HG03457 (cell line): ENCODE measurements around the gene CEP170B.
"Not testable (repeated sequence)": the region's sequence is repeated elsewhere in the genome, so short reads cannot be mapped to it uniquely, and the experiment has no call there.

Source experiments
- ATAC-seq: cut with Tn5 transposase; IDR thresholded peaks from one replicate; pipeline ENCODE4 v1.9.1; 2021; ENCODE audit warnings: moderate number of reproducible peaks; ENCODE audit not compliant: unreplicated experiment

The CEP170B gene

GRCh38 chr14:104941508-104942365 lies 76.7 kb downstream of the CEP170B start:
- no peak for ATAC-seq

- no peak for ATAC-seq
Observed at GRCh38 chr14:104942586-104942985, 77.5 kb downstream of the CEP170B start.

- not testable (repeated sequence) for ATAC-seq
Observed at GRCh38 chr14:104943216-104944015, 78.3 kb downstream of the CEP170B start.

GRCh38 chr14:104944016-104944308 lies 78.9 kb downstream of the CEP170B start:
- not testable (repeated sequence) for ATAC-seq

- not testable (repeated sequence) for ATAC-seq
Observed at GRCh38 chr14:104944436-104945205, 79.6 kb downstream of the CEP170B start.

- not testable (repeated sequence) for ATAC-seq
Observed at GRCh38 chr14:104945266-104945665, 80.2 kb downstream of the CEP170B start.
